Measurements from ENCODE around the gene APP. TPM values are rescaled to one million over a fixed set of nuclear protein-coding genes. Genes with fewer than 3 reads are reported as not detected.

APP gene
- total RNA-seq, 5 donors from 2014 or later (not counting 1 experiment from before 2014, with no cell fraction given), result 33.7 to 44.7 (median 37.5) TPM

DNA sequence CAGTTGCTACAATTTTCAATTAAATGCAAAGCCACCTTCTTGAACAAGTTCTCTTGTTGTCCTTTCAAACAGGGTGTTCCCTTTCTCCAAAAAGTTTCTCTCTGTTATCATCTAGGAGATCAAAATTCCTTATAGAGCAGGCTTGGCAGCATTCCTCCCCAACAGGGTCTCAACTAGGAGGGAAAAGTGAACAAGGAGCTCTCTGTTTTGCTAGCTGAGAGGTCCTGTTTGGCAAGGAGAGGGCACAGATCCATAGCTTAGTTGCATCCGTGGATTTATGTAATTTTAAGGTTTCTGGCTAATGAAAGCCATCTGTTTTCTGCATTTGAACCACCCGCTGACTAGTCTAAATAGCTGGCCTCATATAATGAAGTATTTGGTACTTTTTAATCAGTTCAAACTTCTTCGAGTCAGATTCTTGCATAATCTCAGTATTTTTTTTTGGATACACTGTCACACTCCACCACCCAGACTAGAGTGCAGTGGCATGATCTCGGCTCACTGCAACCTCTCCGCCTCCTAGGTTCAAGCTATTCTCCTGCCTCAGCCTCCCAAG, 54.0 kb downstream of the APP start:
- 73% methylated on average over 2 of the region's 5 CpGs for WGBS (ENCODE audit: insufficient coverage)
- Histone ChIP-seq H3K4me3 (ENCODE audit: control insufficient read depth in 1 of 2, extremely low read depth in 1 of 2, low read length in 1 of 2) (no peak overlapping the region), H3K36me3 (ENCODE audit: control insufficient read depth in 2 of 2, extremely low read depth in 1 of 2, insufficient read depth in 1 of 2, low read length in 1 of 2) (no peaks in the 10 kb centered on the region), H3K9me3 (no peaks in the 10 kb centered on the region), H3K27ac (ENCODE audit: low read length) (no peak overlapping the region), H3K4me1 (ENCODE audit: control insufficient read depth in 1 of 2, extremely low read depth in 1 of 2, insufficient read depth in 2 of 2, low read length in 2 of 2) (no peaks in the 10 kb centered on the region), H3K27me3 (replicated peaks in 1 of 2; ENCODE audit: control insufficient read depth in 2 of 2, extremely low read depth in 1 of 2, insufficient read depth in 2 of 2, low read length in 1 of 2) (no peaks in the 10 kb centered on the region)
- ChIA-PET POLR2A (no interaction called here), CTCF (interaction anchor here in 1 of 2 donors (0.7 kb wide), 1 partner anchor 738 kb away, joined by 3 read pairs; no protein-coding TSS in a partner anchor)
- Mint-ChIP-seq H3K9me3 (no peaks in the 10 kb centered on the region), H3K27me3 (no peaks in the 10 kb centered on the region), H3K4me3 (no peak overlapping the region), H3K4me1 (peaks cover 13 to 19% (median 15%) of the 10 kb centered on the region in 3 donors), H3K27ac (no peak overlapping the region), H3K36me3 (no peaks in the 10 kb centered on the region)
- DNase-seq (no peak), ATAC-seq (replicated peaks in 1 of 4) (no peak)

DNA sequence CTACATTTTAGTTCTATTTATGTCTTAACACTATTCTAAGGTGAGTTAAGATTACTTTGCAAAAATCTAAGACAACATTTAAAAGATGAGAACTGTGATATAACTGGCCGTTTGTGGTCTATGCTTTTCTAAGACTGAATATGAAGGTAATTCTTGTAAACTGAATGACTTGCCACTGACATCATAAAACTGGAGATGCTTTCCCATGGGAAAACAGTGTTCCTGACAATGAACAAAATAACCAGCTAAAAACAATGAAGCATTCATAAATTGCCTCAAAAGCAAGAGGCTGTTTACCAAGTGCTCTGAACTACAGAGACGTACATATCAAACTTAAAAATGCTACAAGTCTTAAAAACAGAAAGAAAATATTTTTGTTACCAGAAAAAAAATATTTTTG, 54.7 kb downstream of the APP start:
- no peak overlapping the region for H3K4me3 Mint-ChIP-seq
- H3K27me3 ChIP-seq (replicated peaks in 1 of 2; ENCODE audit: control insufficient read depth in 2 of 2, extremely low read depth in 1 of 2, insufficient read depth in 2 of 2, low read length in 1 of 2), result no peaks in the 10 kb centered on the region
- ATAC-seq (replicated peaks in 1 of 4), result no peak
- no peak for DNase-seq
- peaks cover 5% of the 10 kb centered on the region for H3K36me3 Mint-ChIP-seq
- H3K27me3 Mint-ChIP-seq, result no peaks in the 10 kb centered on the region
- no peaks in the 10 kb centered on the region for H3K9me3 Mint-ChIP-seq
- H3K4me3 ChIP-seq (ENCODE audit: control insufficient read depth in 1 of 2, extremely low read depth in 1 of 2, low read length in 1 of 2), result no peak overlapping the region
- POLR2A ChIA-PET, result no interaction called here
- H3K9me3 ChIP-seq, result no peaks in the 10 kb centered on the region
- peaks cover 13 to 19% (median 15%) of the 10 kb centered on the region in 3 donors for H3K4me1 Mint-ChIP-seq
- no peak overlapping the region for H3K27ac ChIP-seq (ENCODE audit: low read length)
- no peaks in the 10 kb centered on the region for H3K36me3 ChIP-seq (ENCODE audit: control insufficient read depth in 2 of 2, extremely low read depth in 1 of 2, insufficient read depth in 1 of 2, low read length in 1 of 2)
- H3K27ac Mint-ChIP-seq, result no peak overlapping the region
- CTCF ChIA-PET, result interaction anchor here in 1 of 2 donors (0.7 kb wide), 1 partner anchor 737 kb away, joined by 3 read pairs; no protein-coding TSS in a partner anchor
- no peaks in the 10 kb centered on the region for H3K4me1 ChIP-seq (ENCODE audit: control insufficient read depth in 1 of 2, extremely low read depth in 1 of 2, insufficient read depth in 2 of 2, low read length in 2 of 2)
- no CpG with 5 or more reads among the region's 2 CpGs for WGBS (ENCODE audit: insufficient coverage)

DNA sequence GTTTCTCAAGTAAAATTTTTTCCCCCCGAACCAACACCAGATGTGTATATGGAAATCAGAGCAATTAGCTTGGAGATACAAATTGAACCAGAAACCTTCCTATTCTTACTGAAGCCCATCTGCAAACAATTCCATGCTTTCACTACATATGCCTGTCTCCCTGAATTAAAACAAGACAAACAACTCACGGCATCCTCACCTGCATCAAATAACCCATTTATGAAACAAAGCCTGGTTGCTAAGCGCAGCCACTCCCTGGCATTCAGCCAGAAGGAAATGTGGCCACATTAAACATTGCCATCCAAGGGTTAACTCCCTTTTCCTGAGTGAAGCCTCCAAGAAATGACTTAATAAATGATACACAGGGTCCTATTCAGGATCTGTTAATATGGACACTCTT, 55.3 kb downstream of the APP start:
- DNase-seq (no peak), ATAC-seq (replicated peaks in 1 of 4) (no peak)
- POLR2A ChIA-PET, result no interaction called here
- H3K27me3 Mint-ChIP-seq, result no peaks in the 10 kb centered on the region
- no CpG with 5 or more reads among the region's 3 CpGs for WGBS (ENCODE audit: insufficient coverage)
- H3K36me3 Mint-ChIP-seq, result peaks cover 8% of the 10 kb centered on the region
- no peaks in the 10 kb centered on the region for H3K36me3 ChIP-seq (ENCODE audit: control insufficient read depth in 2 of 2, extremely low read depth in 1 of 2, insufficient read depth in 1 of 2, low read length in 1 of 2)
- no peaks in the 10 kb centered on the region for H3K9me3 Mint-ChIP-seq
- no peak overlapping the region for H3K27ac ChIP-seq (ENCODE audit: low read length)
- peak overlapping the region in 1 of 2 donors; percentile 1 for H3K27ac Mint-ChIP-seq
- H3K4me3 Mint-ChIP-seq, result no peak overlapping the region
- H3K9me3 ChIP-seq, result no peaks in the 10 kb centered on the region
- H3K4me1 Mint-ChIP-seq, result peaks cover 13 to 16% (median 15%) of the 10 kb centered on the region in 3 donors
- H3K4me1 ChIP-seq (ENCODE audit: control insufficient read depth in 1 of 2, extremely low read depth in 1 of 2, insufficient read depth in 2 of 2, low read length in 2 of 2), result no peaks in the 10 kb centered on the region
- no peak overlapping the region for H3K4me3 ChIP-seq (ENCODE audit: control insufficient read depth in 1 of 2, extremely low read depth in 1 of 2, low read length in 1 of 2)
- CTCF ChIA-PET, result no interaction called here
- no peaks in the 10 kb centered on the region for H3K27me3 ChIP-seq (replicated peaks in 1 of 2; ENCODE audit: control insufficient read depth in 2 of 2, extremely low read depth in 1 of 2, insufficient read depth in 2 of 2, low read length in 1 of 2)

DNA sequence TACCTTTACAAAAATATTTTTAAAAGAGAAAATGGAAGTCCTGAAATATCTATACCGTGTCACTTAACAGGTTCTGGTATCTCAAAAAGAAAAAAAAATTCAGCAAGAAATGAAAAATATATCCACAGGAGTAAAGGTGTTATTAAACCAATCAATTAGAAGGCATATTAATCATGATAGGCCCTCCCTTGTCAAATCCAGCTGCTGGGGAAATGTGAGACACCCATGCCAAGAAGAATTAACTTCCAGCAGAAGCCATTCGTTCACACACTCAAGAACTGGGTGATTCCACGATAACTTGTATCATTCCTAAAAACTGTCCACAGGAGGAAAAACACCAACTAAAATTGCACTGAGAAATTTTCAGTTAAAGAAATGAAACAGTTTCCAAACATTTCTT, 57.6 kb downstream of the APP start:
- peaks cover 9 to 15% (median 14%) of the 10 kb centered on the region in 3 donors for H3K4me1 Mint-ChIP-seq
- H3K27me3 Mint-ChIP-seq, result no peaks in the 10 kb centered on the region
- H3K27ac Mint-ChIP-seq, result no peak overlapping the region
- WGBS (ENCODE audit: insufficient coverage), result 100% methylated on average over 2 of the region's 3 CpGs
- POLR2A ChIA-PET, result no interaction called here
- Histone ChIP-seq H3K4me1 (ENCODE audit: control insufficient read depth in 1 of 2, extremely low read depth in 1 of 2, insufficient read depth in 2 of 2, low read length in 2 of 2) (no peaks in the 10 kb centered on the region), H3K27ac (ENCODE audit: low read length) (no peak overlapping the region), H3K4me3 (ENCODE audit: control insufficient read depth in 1 of 2, extremely low read depth in 1 of 2, low read length in 1 of 2) (no peak overlapping the region), H3K9me3 (no peaks in the 10 kb centered on the region), H3K27me3 (replicated peaks in 1 of 2; ENCODE audit: control insufficient read depth in 2 of 2, extremely low read depth in 1 of 2, insufficient read depth in 2 of 2, low read length in 1 of 2) (no peaks in the 10 kb centered on the region), H3K36me3 (ENCODE audit: control insufficient read depth in 2 of 2, extremely low read depth in 1 of 2, insufficient read depth in 1 of 2, low read length in 1 of 2) (no peaks in the 10 kb centered on the region)
- ATAC-seq (replicated peaks in 1 of 4) (no peak), DNase-seq (no peak)
- H3K9me3 Mint-ChIP-seq, result no peaks in the 10 kb centered on the region
- CTCF ChIA-PET, result interaction anchor here in 1 of 2 donors (0.6 kb wide), 1 partner anchor 43 kb away, joined by 5 read pairs; no protein-coding TSS in a partner anchor
- H3K36me3 Mint-ChIP-seq, result peaks cover 17% of the 10 kb centered on the region
- no peak overlapping the region for H3K4me3 Mint-ChIP-seq

DNA sequence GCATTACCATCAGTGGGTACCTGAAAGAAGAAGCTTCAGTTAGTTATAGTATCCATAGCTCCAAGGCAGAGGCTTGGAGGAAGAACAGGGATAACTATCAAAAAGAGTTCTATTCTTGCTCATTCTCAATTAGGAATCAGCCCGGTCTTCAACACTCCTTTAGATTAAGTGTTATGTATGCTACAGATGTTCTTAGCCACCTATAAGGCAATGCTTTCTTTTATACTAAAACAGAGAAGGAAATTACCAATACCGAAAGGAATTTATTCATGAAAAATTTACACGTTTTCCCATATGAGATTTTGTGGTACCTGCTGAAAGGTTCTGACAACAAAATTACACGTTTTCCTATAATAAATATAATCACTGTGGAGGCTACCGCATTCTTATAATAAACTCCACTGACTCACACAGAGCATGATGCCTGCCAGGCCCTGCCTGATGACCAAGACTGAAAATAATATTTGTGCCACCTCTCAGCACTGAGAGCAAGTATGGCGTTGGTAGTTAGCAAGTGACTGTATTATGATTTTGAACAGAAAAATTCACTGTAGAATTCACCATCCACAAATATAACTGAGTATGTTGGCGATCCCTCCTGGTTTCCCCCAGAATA, 58.3 kb downstream of the APP start:
- no peak overlapping the region for H3K27ac Mint-ChIP-seq
- Histone ChIP-seq H3K9me3 (no peaks in the 10 kb centered on the region), H3K27me3 (replicated peaks in 1 of 2; ENCODE audit: control insufficient read depth in 2 of 2, extremely low read depth in 1 of 2, insufficient read depth in 2 of 2, low read length in 1 of 2) (no peaks in the 10 kb centered on the region), H3K4me1 (ENCODE audit: control insufficient read depth in 1 of 2, extremely low read depth in 1 of 2, insufficient read depth in 2 of 2, low read length in 2 of 2) (no peaks in the 10 kb centered on the region), H3K27ac (ENCODE audit: low read length) (no peak overlapping the region), H3K4me3 (ENCODE audit: control insufficient read depth in 1 of 2, extremely low read depth in 1 of 2, low read length in 1 of 2) (no peak overlapping the region), H3K36me3 (ENCODE audit: control insufficient read depth in 2 of 2, extremely low read depth in 1 of 2, insufficient read depth in 1 of 2, low read length in 1 of 2) (no peaks in the 10 kb centered on the region)
- no peak for DNase-seq
- 40% methylated on average over 2 of the region's 7 CpGs for WGBS (ENCODE audit: insufficient coverage)
- no peaks in the 10 kb centered on the region for H3K9me3 Mint-ChIP-seq
- CTCF ChIA-PET, result no interaction called here
- peaks cover 9 to 15% (median 14%) of the 10 kb centered on the region in 3 donors for H3K4me1 Mint-ChIP-seq
- peaks cover 21% of the 10 kb centered on the region for H3K36me3 Mint-ChIP-seq
- no peak for ATAC-seq (replicated peaks in 1 of 4)
- no peak overlapping the region for H3K4me3 Mint-ChIP-seq
- no peaks in the 10 kb centered on the region for H3K27me3 Mint-ChIP-seq
- POLR2A ChIA-PET, result no interaction called here

DNA sequence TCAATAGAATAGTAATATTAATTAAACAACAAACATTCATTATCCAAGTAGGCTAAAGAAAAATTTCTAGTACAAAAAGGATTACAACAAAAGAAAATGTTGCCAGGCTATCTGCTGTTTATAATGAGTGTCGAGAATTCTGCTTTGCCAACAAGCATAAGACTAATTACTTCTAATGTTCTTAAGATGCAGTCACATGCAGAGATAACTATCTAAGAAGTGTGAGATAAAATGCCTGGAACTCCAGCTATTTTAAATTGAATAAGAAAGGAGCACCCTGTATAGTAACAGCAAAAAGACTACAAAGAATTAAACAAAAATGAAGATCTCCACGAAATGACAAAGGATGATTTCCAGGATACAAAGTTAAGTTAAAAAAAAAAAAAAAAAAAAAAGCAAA, 59.9 kb downstream of the APP start:
- no peak for DNase-seq
- Histone ChIP-seq H3K27me3 (replicated peaks in 1 of 2; ENCODE audit: control insufficient read depth in 2 of 2, extremely low read depth in 1 of 2, insufficient read depth in 2 of 2, low read length in 1 of 2) (no peaks in the 10 kb centered on the region), H3K27ac (ENCODE audit: low read length) (no peak overlapping the region), H3K9me3 (no peaks in the 10 kb centered on the region), H3K4me3 (ENCODE audit: control insufficient read depth in 1 of 2, extremely low read depth in 1 of 2, low read length in 1 of 2) (no peak overlapping the region), H3K36me3 (ENCODE audit: control insufficient read depth in 2 of 2, extremely low read depth in 1 of 2, insufficient read depth in 1 of 2, low read length in 1 of 2) (no peaks in the 10 kb centered on the region), H3K4me1 (ENCODE audit: control insufficient read depth in 1 of 2, extremely low read depth in 1 of 2, insufficient read depth in 2 of 2, low read length in 2 of 2) (no peaks in the 10 kb centered on the region)
- CTCF ChIA-PET, result interaction anchor here in 1 of 2 donors (0.7 kb wide), 1 partner anchor 59 kb away, joined by 6 read pairs; no protein-coding TSS in a partner anchor
- no peak for ATAC-seq (replicated peaks in 1 of 4)
- Mint-ChIP-seq H3K36me3 (peaks cover 29% of the 10 kb centered on the region), H3K27me3 (no peaks in the 10 kb centered on the region), H3K4me1 (peaks cover 5 to 9% (median 5%) of the 10 kb centered on the region in 3 donors), H3K9me3 (no peaks in the 10 kb centered on the region), H3K4me3 (no peak overlapping the region), H3K27ac (no peak overlapping the region)
- WGBS (ENCODE audit: insufficient coverage), result no CpG with 5 or more reads among the region's 2 CpGs
- POLR2A ChIA-PET, result no interaction called here

All from T-cell (primary cell).